GM19043 (cell line): ENCODE data around the gene CLNK.

Source experiments
- ATAC-seq: cut with Tn5 transposase; IDR thresholded peaks from one replicate; pipeline ENCODE4 v1.9.1; 2021; ENCODE audit warnings: low read depth; ENCODE audit not compliant: unreplicated experiment

CLNK gene

GRCh38 chr4:10684631-10685030 is at the start of gene CLNK:
TSS of gene CLNK (minus strand) at chr4:10684768. CDS start at chr4:10667869, 16,899 bp downstream.
- peak; percentile 86 for ATAC-seq

GRCh38 chr4:10733481-10734062 is 49.0 kb upstream of the CLNK start:
- no peak for ATAC-seq

GRCh38 chr4:10732914-10733415 is 48.4 kb upstream of the CLNK start:
- ATAC-seq: no peak

GRCh38 chr4:10732235-10732913 is 47.8 kb upstream of the CLNK start:
- ATAC-seq: no peak

GRCh38 chr4:10731690-10732089 is 47.1 kb upstream of the CLNK start:
- no peak for ATAC-seq

- no peak for ATAC-seq
These were observed 46.6 kb upstream of the CLNK start for GRCh38 chr4:10731162-10731561.

- peak; percentile 55 for ATAC-seq
These were observed 46.0 kb upstream of the CLNK start for GRCh38 chr4:10730590-10730989.

GRCh38 chr4:10730019-10730418 is 45.5 kb upstream of the CLNK start:
- peak; percentile 41 for ATAC-seq

- ATAC-seq: no peak
These were observed 44.8 kb upstream of the CLNK start for GRCh38 chr4:10729366-10729765.

- no peak for ATAC-seq
These were observed 43.4 kb upstream of the CLNK start for GRCh38 chr4:10728016-10728415.

- ATAC-seq: no peak
These were observed 42.7 kb upstream of the CLNK start for GRCh38 chr4:10727140-10727880.

GRCh38 chr4:10722957-10723356 is 38.4 kb upstream of the CLNK start:
- peak; percentile 89 for ATAC-seq

GRCh38 chr4:10721616-10722015 is 37.0 kb upstream of the CLNK start:
- ATAC-seq: no peak

- ATAC-seq: no peak
These were observed 31.6 kb upstream of the CLNK start for GRCh38 chr4:10716163-10716562.

GRCh38 chr4:10715696-10716095 is 31.1 kb upstream of the CLNK start:
- ATAC-seq: no peak

GRCh38 chr4:10715135-10715534 is 30.6 kb upstream of the CLNK start:
- ATAC-seq: no peak

GRCh38 chr4:10713591-10713990 is 29.0 kb upstream of the CLNK start:
- ATAC-seq: no peak

- ATAC-seq: no peak
These were observed 21.7 kb upstream of the CLNK start for GRCh38 chr4:10706236-10706635.

GRCh38 chr4:10704430-10704810 is 19.9 kb upstream of the CLNK start:
- no peak for ATAC-seq

GRCh38 chr4:10703766-10704429 is 19.3 kb upstream of the CLNK start:
- no peak for ATAC-seq

- ATAC-seq: no peak
These were observed 18.6 kb upstream of the CLNK start for GRCh38 chr4:10703156-10703555.
